SK-N-MC (cell line): ENCODE measurements around the gene PAM16.
"Not testable (repeated sequence)": the region's sequence is repeated elsewhere in the genome, so short reads cannot be mapped to it uniquely, and the experiment has no call there.

Experiments used
- DNase-seq: peaks from one replicate; pipeline ENCODE4 v3.0.0-alpha.2; 2011; ENCODE audit warnings: low read depth, low spot score
- H3K27ac ChIP-seq: fragments of 200-600 bp; sonication (generic); 2 replicates; pipeline ENCODE4 v1.5.1; 2016; ENCODE audit warnings: mixed run types
- H3K36me3 ChIP-seq: fragments of 200-600 bp; sonication (generic); 2 replicates; pipeline ENCODE4 v1.6.1; 2017; ENCODE audit warnings: antibody characterized with exemption, low read length, mixed read lengths; ENCODE audit not compliant: insufficient read depth
- H3K4me3 ChIP-seq: fragments of 200-600 bp; sonication (generic); 2 replicates; pipeline ENCODE4 v1.5.1; 2016
- H3K9ac ChIP-seq: fragments of 200-600 bp; sonication (generic); 2 replicates; pipeline ENCODE4 v1.8.0; 2017; ENCODE audit warnings: mixed run types, mixed read lengths; ENCODE audit not compliant: insufficient read length
- H3K9me3 ChIP-seq: fragments of 200-600 bp; sonication (generic); 2 replicates; pipeline ENCODE4 v1.6.1; 2017; ENCODE audit warnings: low read depth, mild to moderate bottlenecking, antibody characterized with exemption, low read length, moderate library complexity, mixed read lengths
- EZH2 ChIP-seq: fragments of 200-600 bp; sonication (generic); IDR thresholded peaks from one replicate; pipeline ENCODE4 v1.6.1; 2017; ENCODE audit warnings: antibody characterized with exemption
- FOXP2 ChIP-seq: optimal IDR thresholded peaks from 2 replicates; pipeline ENCODE3; 2011; ENCODE audit warnings: mild to moderate bottlenecking, moderate library complexity; ENCODE audit not compliant: insufficient read depth; ENCODE audit errors: extremely low read length, control extremely low read depth
- POLR2AphosphoS5 ChIP-seq: IDR thresholded peaks from 2 replicates; pipeline ENCODE4 v1.6.1; 2012; ENCODE audit warnings: mild to moderate bottlenecking, low read depth, low read length, borderline replicate concordance

The PAM16 gene

DNA sequence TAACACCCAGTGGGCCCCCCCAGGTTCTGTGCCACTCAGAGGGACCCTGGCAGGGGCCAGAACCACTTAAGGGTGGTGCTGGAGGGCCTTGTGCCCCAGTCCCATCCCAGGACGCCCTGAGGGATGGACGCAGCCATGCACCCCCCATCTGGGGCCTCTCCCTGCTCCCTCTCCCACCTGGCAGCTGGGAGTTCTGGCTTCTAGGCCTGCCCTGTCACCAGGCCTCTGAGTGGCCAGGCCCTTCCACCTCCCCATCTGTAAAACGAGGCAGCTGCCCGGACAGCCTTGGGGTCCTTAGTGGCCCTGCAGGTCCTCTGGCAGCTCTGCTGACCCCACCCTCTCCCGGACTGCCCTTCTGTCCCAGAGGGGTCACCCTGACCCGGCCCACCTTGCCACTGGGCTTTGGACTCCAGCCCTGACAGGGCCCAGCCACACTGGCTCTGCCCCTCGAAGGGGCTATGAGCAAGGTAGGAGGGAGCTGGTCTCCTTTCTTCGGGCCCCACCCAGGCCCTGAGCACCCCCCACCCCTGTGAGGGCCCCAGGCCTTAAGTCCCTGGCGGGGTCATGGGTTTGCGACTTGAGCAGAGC is 12.3 kb downstream of the PAM16 start:
- Histone ChIP-seq H3K9me3 (no peaks in the 10 kb centered on the region), H3K36me3 (peaks cover 7% of the 10 kb centered on the region; the same call in 1 of the 2 replicates), H3K9ac (no peak overlapping the region), H3K27ac (peak overlapping the region; percentile 34), H3K4me3 (no peak overlapping the region)
- TF ChIP-seq EZH2 (no peak), POLR2AphosphoS5 (peak; percentile 47; the same call in 1 of the 2 replicates)
- DNase-seq, result no peak

DNA sequence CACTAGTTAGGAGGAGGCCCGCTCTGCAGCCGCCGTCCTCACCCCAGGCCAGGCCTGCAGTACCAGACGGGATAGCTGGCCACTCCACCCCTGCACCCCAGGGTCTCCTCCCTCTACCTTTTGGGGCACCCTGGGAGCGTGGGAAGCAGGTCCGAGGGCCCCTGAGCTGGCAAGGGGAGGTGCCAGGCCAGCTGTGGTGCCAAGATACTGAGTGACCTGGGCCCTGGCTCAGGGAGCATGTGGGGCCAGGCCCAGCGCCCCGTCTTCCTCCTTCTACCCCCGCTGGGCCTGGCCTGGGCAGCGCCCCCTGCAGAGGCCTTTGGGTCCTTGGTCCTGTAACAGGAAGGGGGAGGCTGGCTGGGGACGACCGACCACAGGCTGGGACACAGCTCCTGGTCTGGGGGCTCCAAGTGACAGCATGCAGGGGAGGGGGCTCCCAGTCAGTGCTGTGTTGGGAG is 13.0 kb downstream of the PAM16 start:
- Histone ChIP-seq H3K4me3 (no peak overlapping the region), H3K36me3 (peaks cover 7% of the 10 kb centered on the region; the same call in 1 of the 2 replicates), H3K9ac (no peak overlapping the region), H3K27ac (no peak overlapping the region), H3K9me3 (no peaks in the 10 kb centered on the region)
- no peak for DNase-seq
- no peak for TF ChIP-seq FOXP2
- TF ChIP-seq POLR2AphosphoS5, result no peak
- no peak for TF ChIP-seq EZH2

DNA sequence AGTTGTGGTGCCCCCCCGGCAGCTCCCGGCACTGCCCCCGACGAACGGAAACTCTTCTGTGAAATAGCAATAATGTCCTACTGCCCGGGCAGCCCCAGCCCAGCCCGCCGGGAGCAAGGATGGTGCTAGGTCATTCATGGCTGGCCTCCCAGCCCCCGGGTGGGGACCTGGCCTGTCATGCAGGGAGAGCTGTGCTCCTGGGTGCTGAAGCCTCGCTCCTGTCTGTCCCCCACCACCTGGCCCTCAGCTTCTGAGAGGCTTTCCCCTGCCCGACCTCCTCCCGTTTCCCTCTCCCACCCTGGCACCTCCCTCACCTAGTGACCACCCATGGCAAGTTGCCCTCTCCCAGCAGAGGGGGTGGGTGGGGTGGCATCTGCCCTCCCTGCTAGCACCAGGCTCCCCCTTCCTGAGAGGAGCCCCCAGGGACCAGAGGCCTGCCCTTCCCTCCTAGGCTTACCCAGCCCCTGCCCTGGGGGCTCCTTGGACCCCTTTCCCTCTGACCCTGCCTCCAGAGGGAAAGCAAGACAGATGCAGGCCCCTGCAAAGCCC is 13.5 kb downstream of the PAM16 start:
- Histone ChIP-seq H3K27ac (no peak overlapping the region), H3K9me3 (no peaks in the 10 kb centered on the region), H3K36me3 (peaks cover 7% of the 10 kb centered on the region; the same call in 1 of the 2 replicates), H3K9ac (no peak overlapping the region), H3K4me3 (no peak overlapping the region)
- TF ChIP-seq POLR2AphosphoS5 (0 out of 2 replicates have a peak, but pooled peaks have one; percentile 22), FOXP2 (no peak), EZH2 (no peak)
- DNase-seq, result no peak

DNA sequence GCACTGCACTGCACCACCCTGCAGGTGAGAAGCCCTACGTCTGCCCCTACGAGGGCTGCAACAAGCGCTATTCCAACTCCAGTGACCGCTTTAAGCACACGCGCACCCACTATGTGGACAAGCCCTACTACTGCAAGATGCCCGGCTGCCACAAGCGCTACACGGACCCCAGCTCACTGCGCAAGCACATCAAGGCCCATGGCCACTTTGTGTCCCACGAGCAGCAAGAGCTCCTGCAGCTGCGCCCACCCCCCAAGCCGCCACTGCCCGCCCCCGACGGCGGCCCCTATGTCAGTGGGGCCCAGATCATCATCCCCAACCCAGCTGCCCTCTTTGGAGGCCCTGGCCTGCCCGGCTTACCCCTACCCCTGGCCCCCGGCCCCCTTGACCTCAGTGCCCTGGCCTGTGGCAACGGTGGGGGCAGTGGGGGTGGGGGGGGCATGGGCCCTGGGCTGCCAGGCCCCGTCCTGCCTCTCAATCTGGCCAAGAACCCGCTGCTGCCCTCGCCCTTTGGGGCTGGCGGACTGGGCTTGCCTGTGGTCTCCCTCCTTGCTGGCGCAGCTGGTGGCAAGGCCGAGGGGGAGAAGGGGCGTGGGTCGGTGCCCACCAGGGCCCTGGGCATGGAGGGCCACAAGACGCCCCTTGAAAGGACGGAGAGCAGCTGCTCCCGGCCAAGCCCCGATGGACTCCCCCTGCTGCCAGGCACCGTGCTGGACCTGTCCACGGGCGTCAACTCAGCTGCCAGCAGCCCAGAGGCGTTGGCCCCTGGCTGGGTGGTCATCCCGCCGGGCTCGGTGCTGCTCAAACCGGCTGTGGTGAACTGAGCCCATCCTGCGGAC is 14.2 kb downstream of the PAM16 start:
- Histone ChIP-seq H3K9ac (no peak overlapping the region), H3K36me3 (peaks cover 7% of the 10 kb centered on the region; the same call in 1 of the 2 replicates), H3K4me3 (no peak overlapping the region), H3K27ac (no peak overlapping the region), H3K9me3 (no peaks in the 10 kb centered on the region)
- DNase-seq, result no peak
- no peak for TF ChIP-seq FOXP2
- TF ChIP-seq EZH2, result no peak
- TF ChIP-seq POLR2AphosphoS5, result no peak

DNA sequence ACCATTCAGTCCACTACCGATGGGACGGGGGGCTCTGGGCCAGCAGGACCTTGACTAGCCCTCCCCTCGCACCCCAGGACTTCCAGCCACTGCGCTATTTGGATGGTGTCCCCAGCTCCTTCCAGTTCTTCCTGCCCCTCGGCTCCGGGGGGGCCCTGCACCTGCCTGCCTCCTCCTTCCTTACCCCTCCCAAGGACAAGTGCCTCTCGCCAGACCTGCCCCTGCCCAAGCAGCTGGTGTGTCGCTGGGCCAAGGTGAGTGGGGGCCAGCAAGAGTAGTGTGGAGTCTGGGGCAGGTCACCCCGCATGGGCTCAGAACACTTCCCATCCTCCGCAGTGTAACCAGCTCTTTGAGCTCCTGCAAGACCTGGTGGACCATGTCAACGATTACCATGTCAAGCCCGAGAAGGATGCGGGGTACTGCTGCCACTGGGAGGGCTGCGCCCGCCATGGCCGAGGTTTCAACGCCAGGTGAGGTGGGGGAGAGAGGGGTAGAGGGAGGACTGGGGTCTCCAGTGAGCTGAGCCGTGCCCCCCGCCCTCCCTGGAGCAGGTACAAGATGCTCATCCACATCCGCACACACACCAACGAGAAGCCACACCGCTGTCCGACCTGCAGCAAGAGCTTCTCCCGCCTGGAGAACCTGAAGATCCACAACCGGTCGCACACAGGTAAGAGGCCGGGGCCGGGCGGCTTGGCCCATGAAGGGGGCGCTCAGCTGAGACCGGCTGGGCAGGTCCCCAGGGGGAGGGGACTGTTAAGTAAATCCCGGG is 16.2 kb downstream of the PAM16 start:
- Histone ChIP-seq H3K9ac (no peak overlapping the region), H3K9me3 (no peaks in the 10 kb centered on the region), H3K4me3 (no peak overlapping the region), H3K36me3 (no peaks in the 10 kb centered on the region; the same call in 1 of the 2 replicates), H3K27ac (no peak overlapping the region)
- DNase-seq, result no peak
- TF ChIP-seq EZH2 (no peak), POLR2AphosphoS5 (no peak), FOXP2 (no peak)

DNA sequence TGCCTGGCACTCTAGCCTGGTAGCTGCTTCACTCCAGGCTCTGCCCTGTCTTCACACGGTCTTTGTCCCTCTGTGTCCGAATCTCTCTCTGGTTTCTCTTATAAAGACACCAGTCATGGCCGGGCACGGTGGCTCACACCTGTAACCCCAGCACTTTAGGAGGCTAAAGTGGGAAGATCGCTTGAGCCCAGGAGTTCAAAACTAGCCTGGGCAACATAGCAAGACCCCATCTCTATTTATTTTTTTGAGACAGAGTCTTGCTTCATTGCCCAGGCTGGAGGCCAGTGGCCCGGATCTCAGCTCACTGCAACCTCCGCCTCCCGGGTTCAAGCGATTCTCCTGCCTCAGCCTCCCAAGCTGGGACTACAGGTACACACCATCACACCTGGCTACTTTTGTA is 17.4 kb downstream of the PAM16 start:
- not testable (repeated sequence) for H3K4me3 ChIP-seq, DNase-seq, H3K27ac ChIP-seq, H3K36me3 ChIP-seq, H3K9ac ChIP-seq, H3K9me3 ChIP-seq

DNA sequence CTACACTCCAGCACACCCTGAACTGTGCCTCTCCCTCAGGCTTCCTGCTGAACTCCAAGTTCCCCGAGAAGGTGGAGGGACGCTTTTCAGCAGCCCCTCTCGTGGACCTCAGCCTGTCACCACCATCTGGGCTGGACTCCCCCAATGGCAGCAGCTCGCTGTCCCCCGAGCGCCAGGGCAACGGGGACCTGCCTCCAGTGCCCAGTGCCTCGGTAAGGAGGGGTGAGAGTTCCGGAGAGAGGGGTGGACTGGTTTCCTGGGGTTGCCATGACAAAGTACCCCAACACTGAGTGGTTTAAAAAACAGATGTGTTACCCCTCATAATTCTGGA is 17.8 kb downstream of the PAM16 start:
- no peak for DNase-seq
- Histone ChIP-seq H3K9me3 (no peaks in the 10 kb centered on the region), H3K9ac (no peak overlapping the region), H3K36me3 (no peaks in the 10 kb centered on the region; the same call in 1 of the 2 replicates), H3K27ac (no peak overlapping the region), H3K4me3 (no peak overlapping the region)
- TF ChIP-seq EZH2, result no peak
- TF ChIP-seq FOXP2, result no peak
- no peak for TF ChIP-seq POLR2AphosphoS5
